ENCODE data around the gene SPOCD1.

GRCh38 chr1:31744165-31744888, 71.5 kb downstream of the SPOCD1 start:
- no peak for TF ChIP-seq CTCF (conservative IDR thresholded peaks at IDR 0.05; ENCODE audit: low read length)
- TF ChIP-seq EZH2phosphoT487 (IDR thresholded peaks at IDR 0.05; ENCODE audit: borderline replicate concordance) = no peak
